H4 (cell line): Measurements from ENCODE around the gene IAPP. TPM values are rescaled to one million over a fixed set of nuclear protein-coding genes. Genes with fewer than 3 reads are reported as not detected.
"Not testable (repeated sequence)": the region's sequence is repeated elsewhere in the genome, so short reads cannot be mapped to it uniquely, and the experiment has no call there.

Experiments used
- DNase-seq: peaks from one replicate; pipeline ENCODE4 v3.0.0-alpha.2; 2015; ENCODE audit warnings: low spot score
- total RNA-seq: library from RNA; depleted of rRNA; stranded (reverse); fragments of >200 nt; shearing (Covaris generic); gene quantifications from 2 replicates; pipeline ENCODE4 v1.2.3, GENCODE V29; 2014; rRNA removed

Gene IAPP
- total RNA-seq, 1 experiment from 2014 or later, result not detected

GRCh38 chr12:21379218-21379617, 6.5 kb downstream of the IAPP start:
- DNase-seq, result no peak

DNA sequence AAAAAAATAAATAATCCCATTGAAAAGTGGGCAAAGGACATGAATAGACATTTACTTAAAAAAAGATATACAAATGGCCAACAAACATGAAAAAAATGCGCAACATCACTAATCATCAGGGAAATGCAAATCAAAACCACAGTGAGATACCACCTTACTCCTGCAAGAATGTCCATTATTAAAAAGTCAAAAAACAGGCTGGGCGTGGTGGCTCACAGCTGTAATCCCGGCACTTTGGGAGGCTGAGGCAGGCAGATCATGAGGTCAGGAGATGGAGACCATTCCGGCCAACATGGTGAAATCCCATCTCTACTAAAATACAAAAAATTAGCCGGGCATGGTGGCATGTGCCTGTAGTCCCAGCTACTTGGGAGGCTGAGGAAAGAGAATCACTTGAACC, 8.6 kb downstream of the IAPP start:
- DNase-seq, result not testable (repeated sequence)

DNA sequence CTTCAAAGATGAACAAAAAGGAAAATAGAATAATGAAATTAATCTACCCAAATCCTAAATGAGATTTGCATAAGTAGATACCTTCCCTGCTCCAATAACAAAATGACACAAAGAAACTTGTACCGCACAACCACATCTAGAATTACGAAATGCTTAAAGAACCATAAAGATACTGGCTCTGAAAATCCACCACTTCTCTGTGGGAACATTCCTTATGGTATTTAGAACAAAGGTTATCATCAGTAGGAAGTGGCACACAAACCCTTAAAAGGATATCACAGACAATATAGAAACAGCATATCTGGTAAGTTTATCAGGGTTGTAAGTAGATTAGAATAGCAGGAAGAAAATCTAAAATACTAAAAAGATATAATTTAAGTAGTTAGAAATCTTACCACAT, 11.6 kb downstream of the IAPP start:
- no peak for DNase-seq

DNA sequence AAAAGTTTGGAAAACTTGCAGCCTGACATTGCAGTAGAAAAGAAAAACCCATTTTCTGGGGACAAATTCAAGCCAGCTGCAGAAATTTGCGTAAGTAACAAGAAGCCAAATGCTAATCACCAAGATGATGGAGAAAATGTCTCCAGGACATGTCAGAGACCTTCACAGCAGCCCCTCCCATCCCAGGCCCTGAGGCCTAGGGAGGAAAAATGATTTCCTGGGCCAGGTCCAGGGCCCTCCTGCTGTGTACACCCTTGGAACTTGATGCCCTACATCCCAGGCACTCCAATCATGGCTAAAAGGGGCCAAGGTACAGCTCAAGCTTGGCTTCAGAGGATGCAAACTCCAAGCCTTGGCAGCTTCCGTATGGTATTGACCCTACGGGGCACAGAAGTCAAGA, 14.5 kb downstream of the IAPP start:
- no peak for DNase-seq

DNA sequence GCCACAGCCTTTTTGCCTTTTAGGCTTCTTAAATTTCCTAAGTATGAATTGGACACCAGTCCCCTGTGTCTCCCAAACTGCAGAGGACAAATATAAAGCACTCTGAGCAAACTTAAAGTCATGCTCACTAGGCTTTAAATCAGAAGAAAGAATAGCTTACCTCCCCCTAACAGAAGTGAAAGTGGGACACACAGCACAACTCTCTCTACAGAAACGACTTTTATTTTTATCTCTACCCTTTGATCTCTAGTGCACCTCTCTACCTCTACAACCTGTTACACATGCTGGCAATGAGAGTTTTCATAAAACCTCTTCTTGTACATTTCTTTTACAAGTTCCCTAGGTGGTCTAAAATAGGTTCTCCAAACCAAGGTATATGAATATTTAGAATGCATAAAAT, 19.7 kb downstream of the IAPP start:
- DNase-seq, result no peak

GRCh38 chr12:21394828-21395626, 22.3 kb downstream of the IAPP start:
- not testable (repeated sequence) for DNase-seq

DNA sequence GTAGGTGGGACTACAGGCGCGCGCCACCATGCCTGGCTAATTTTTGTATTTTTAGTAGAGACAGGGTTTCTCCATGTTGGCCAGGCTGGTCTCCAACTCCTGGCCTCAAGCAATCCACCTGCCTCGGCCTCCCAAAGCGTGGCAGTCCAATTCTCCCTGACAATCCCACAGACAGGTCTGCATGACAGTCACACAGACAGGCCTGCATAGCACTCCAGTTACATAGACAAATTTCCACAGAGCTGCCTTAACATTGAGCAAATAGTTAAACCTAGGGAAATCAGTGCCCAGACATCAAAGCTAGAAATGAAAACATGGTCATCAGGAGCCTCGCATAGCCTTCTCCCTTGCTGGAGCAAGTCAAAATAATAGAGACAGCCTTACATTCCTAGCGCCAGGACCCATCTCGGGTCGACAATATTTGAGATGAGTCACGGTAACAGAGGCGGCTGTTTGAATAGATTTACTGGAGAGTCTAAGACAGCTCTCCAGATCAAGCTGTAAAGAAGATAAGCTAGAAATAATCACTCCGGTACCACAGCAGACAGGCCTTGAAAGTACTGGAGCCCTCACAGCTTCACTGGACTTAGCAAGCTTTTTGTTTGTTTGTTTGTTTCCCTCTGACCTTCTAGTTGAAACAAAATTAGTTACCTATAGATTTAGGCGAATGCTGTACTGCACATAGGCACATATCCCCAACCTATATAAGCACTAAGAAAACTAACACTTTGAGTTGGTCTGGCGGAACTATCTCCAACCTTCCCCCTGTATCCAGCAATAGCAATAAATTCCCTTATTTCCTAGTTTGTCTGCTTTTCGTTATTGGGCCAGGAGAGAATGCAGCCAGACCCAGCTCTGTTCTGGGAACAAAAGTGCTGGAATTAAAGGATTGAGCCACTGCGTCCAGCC, 40.9 kb downstream of the IAPP start:
- no peak for DNase-seq

DNA sequence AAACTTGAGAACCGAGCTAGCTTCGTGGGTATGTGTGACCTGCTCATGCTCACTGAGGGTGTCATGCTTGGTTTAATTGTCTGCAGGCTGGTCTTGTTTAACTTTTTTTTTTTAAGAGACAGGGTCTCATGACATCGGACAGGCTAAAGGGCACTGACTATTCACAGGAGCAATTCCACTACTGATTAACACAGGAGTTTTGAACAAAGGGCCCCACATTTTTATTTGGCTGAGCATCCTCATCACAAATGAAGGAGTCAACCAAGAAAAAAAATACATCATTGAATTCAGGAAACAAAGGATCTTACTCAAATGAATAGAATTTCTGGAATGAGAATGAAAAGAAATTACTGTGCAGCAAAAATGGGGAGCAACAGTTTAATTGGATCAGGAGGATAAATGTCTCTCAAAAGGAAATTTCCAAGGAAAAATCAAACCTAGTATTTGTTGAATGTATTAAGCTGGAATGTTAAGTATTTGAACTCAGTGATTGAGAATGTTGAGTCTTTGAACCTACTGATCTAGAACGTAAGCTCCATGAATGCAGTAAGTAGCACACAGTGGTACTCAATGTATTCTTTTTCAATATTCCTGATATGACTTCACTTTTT, 43.9 kb downstream of the IAPP start:
- DNase-seq, result no peak

GRCh38 chr12:21418398-21418797, 45.7 kb downstream of the IAPP start:
- not testable (repeated sequence) for DNase-seq

GRCh38 chr12:21419009-21419699, 46.5 kb downstream of the IAPP start:
- not testable (repeated sequence) for DNase-seq

DNA sequence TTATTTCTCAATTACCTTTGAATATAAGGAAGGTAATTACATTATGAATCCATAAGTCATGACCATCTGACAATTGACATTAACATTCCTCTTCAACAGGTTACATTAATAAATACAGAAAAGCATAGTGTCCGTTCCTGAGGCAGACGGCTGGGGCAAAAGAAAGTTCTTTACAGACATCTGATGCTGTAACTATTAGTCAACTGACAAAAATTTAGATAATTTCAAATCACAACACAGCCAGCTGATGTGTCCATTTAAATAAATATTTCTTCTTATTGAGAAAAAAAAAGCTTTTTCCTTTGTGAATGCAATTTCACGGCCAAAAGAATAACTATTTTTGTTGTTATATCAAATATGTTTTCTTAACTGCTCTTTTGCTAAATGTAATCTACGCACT, 55.5 kb downstream of the IAPP start:
- no peak for DNase-seq

Other genes starting within 250 kb of the IAPP start
- not detected in 2 replicates for gene SLCO1B1, start 241.7 kb upstream of the IAPP start, total RNA-seq
- not detected in 2 replicates for gene SLCO1A2, start 38.0 kb upstream of the IAPP start, total RNA-seq
- gene PYROXD1, start 64.8 kb downstream of the IAPP start, total RNA-seq, result 2.6 and 4.7 TPM in 2 replicates
- 48.2 and 67.6 TPM in 2 replicates for gene RECQL, start 128.7 kb downstream of the IAPP start, total RNA-seq
- gene GOLT1B, start 128.9 kb downstream of the IAPP start, total RNA-seq, result 34.4 and 48.4 TPM in 2 replicates
- gene SPX, start 153.4 kb downstream of the IAPP start, total RNA-seq, result 0.21 and 1.3 TPM in 2 replicates
- not detected in 2 replicates for gene GYS2, start 231.9 kb downstream of the IAPP start, total RNA-seq